GM12872 (cell line): ENCODE results near the gene NIBAN1.

ENCODE experiments used
- TF ChIP-seq, protein P1 (sequence below): IDR thresholded peaks from 3 replicates; pipeline ENCODE4 v1.5.1; 2011; ENCODE audit warnings: low read depth, mild to moderate bottlenecking, low read length, moderate library complexity; ENCODE audit not compliant: insufficient read depth

Gene NIBAN1, protein sequence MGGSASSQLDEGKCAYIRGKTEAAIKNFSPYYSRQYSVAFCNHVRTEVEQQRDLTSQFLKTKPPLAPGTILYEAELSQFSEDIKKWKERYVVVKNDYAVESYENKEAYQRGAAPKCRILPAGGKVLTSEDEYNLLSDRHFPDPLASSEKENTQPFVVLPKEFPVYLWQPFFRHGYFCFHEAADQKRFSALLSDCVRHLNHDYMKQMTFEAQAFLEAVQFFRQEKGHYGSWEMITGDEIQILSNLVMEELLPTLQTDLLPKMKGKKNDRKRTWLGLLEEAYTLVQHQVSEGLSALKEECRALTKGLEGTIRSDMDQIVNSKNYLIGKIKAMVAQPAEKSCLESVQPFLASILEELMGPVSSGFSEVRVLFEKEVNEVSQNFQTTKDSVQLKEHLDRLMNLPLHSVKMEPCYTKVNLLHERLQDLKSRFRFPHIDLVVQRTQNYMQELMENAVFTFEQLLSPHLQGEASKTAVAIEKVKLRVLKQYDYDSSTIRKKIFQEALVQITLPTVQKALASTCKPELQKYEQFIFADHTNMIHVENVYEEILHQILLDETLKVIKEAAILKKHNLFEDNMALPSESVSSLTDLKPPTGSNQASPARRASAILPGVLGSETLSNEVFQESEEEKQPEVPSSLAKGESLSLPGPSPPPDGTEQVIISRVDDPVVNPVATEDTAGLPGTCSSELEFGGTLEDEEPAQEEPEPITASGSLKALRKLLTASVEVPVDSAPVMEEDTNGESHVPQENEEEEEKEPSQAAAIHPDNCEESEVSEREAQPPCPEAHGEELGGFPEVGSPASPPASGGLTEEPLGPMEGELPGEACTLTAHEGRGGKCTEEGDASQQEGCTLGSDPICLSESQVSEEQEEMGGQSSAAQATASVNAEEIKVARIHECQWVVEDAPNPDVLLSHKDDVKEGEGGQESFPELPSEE

DNA sequence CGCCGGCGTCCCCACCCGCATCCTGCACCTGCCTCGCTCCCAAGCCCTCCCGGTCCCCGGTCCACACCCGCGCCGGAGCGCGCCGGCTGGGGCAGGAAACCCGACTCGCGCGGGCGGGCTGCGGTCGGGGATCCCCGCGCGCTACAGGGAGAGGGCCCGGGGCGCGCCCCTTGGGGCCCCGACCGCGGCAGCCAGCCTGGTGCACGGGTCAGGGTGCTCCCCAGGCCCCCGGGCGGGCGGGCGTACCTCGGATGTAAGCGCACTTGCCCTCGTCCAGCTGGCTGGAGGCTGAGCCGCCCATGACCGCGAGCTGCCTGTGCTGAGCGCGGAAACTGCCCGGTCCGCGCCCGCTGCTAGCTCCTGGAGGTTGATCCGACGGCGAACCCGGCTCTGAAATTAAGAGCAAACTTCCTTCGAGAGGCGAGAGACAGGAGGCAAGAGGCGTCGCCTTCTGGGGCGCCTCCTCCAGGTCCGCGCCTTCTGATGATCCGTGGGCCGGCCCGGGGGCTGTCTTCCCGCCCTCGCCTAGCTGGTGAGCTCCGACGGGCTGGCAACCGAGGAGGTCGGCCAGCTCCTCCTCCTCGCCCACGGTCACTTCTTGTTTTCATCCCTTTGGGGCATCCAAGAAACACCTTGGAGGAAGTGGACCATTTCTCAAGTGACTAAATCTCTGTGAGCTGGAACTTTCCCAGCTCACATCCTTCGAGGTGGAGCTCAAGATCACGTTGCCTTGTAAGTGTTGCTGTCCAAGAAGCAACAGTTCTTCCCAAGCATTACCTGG is at the start of gene NIBAN1:
NIBAN1 (minus strand) TSS at position 453 of the 781 bp plus-strand sequence; CDS start at position 301, 152 bp downstream.
- TF ChIP-seq, protein P1, sequence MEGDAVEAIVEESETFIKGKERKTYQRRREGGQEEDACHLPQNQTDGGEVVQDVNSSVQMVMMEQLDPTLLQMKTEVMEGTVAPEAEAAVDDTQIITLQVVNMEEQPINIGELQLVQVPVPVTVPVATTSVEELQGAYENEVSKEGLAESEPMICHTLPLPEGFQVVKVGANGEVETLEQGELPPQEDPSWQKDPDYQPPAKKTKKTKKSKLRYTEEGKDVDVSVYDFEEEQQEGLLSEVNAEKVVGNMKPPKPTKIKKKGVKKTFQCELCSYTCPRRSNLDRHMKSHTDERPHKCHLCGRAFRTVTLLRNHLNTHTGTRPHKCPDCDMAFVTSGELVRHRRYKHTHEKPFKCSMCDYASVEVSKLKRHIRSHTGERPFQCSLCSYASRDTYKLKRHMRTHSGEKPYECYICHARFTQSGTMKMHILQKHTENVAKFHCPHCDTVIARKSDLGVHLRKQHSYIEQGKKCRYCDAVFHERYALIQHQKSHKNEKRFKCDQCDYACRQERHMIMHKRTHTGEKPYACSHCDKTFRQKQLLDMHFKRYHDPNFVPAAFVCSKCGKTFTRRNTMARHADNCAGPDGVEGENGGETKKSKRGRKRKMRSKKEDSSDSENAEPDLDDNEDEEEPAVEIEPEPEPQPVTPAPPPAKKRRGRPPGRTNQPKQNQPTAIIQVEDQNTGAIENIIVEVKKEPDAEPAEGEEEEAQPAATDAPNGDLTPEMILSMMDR: no peak

DNA sequence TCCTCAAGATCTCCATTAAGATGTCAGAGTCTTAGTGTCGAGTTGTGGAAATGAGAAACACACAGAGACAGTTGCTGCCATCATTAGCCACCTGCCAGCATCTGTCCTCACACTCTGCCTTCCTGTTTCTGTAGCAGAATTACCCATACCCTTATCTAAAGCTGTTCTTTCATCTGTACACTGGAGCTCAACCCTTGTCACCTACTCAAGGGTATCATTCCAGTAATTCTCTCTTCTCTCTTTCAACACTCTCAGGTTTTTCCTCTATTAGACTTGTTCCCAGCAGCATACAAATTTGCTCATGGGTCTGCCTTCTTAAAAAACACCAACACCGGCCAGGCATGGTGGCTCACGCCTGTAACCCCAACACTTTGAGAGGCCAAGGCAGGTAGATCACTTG is 43.7 kb upstream of the NIBAN1 start:
- TF ChIP-seq, protein P1: no peak

DNA sequence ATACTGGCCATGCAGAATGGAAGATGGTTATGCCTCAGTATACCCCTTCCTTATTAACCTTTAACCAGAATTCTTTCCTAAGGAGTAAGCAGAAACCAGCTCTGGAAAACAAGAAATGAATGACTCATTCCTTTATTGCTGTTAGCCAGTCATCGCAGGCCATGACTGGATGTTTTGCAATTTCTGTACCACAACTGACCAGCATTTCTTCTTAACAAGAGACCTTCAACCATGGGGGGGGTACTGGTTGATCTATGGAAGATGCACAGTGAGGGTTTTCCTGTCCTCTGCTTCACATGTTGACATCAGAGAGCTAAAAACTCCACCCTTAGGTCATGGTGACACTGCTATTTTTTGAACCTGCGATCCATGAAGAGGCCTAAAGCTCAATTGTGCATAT is 43.0 kb upstream of the NIBAN1 start:
- TF ChIP-seq, protein P1: no peak

DNA sequence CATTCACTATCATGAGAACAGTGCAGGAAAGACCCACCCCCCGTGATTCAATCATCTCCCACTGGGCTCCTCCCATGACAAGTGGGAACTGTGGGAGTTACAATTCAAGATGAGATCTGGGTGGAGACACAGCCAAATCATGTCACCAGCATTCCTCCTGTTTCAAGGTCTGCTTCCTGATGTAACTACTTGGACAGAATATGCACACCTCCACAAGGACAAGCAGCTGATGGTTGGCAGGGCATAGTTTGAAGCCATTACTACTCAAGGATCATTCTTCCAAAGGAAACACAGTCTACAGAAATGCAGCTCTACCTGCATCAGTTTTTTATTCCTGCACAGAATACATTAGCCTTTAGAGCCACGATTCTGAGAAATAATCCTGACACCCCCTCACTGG is 42.6 kb upstream of the NIBAN1 start:
- TF ChIP-seq, protein P1: no peak

DNA sequence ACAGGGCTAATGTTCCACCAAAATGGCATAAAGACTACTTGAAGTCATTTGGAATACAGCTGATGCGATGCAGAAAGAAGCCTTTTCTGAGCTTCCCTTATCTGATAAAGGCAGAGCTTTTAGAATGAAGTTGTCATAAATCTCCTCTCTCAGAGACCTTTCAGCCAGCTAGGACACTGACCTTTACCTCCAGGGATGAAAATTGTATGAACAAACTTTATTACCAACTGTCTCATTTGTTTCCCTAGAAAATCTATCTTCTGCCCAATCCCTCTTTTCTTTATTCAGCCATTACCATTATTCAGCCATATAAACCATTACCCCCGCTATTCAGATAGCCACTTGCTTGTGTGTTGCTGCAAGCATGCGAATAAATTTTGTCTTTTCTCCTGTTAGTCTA is 41.3 kb upstream of the NIBAN1 start:
- TF ChIP-seq, protein P1: no peak

DNA sequence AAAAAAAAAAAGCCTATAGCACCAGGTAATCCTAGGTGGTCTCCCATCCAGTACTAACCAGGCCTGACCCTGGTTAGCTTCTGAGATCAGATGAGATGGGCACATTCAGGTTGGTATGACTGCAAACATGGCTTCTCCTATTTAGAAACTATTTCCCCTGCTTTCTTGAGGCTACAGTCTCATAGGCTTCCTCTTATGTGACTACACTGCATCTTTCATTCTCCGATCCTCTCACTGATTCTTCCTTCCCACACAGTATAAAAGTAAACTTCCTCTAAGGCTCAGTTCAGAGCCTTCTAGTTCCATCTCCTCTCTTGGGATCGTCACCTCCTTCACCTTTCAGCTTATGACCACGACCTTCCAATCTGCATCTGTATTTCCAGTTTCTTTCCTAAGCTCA is 40.6 kb upstream of the NIBAN1 start:
- TF ChIP-seq, protein P1: no peak
